Heart right ventricle (tissue), 16 donors: ENCODE measurements around the gene ENOX1. TPM values are rescaled to one million over a fixed set of nuclear protein-coding genes. Genes with fewer than 3 reads are reported as not detected.
"Not testable (repeated sequence)": the region's sequence is repeated elsewhere in the genome, so short reads cannot be mapped to it uniquely, and the experiment has no call there.

Source experiments
- ATAC-seq, 8 donors: fragments of 200-7000 bp; cut with Tn5 transposase; one replicate each; pipeline ENCODE4 v1.9.1; 2020; ENCODE audit warnings: mild to moderate bottlenecking in 8 of 8, moderate library complexity in 8 of 8, moderate number of reproducible peaks in 1 of 8
- DNase-seq, 2 donors: peaks; one replicate each; pipeline ENCODE4 v3.0.0-alpha.2; 2020
- H3K27ac ChIP-seq, 10 donors: fragments of 200-600 bp; sonication (generic) in 2 of 10; one replicate each; pipeline versions ENCODE4 v1.5.0 to v1.8.0; 2020 to 2022; ENCODE audit warnings: mild to moderate bottlenecking in 3 of 10
- H3K27me3 ChIP-seq, 7 donors: fragments of 200-600 bp; one replicate each; pipeline ENCODE4 v1.8.0; 2021 to 2022; ENCODE audit warnings: mild to moderate bottlenecking in 2 of 7
- H3K36me3 ChIP-seq, 9 donors: fragments of 200-600 bp; sonication (generic) in 1 of 9; one replicate each; pipeline versions ENCODE4 v1.5.0 to v1.8.0; 2020 to 2022; ENCODE audit warnings: mild to moderate bottlenecking in 2 of 9
- H3K4me1 ChIP-seq, 9 donors: fragments of 200-600 bp; sonication (generic) in 1 of 9; one replicate each; pipeline versions ENCODE4 v1.5.0 to v1.8.0; 2020 to 2022; ENCODE audit warnings: mild to moderate bottlenecking in 4 of 9
- H3K4me3 ChIP-seq, 10 donors: fragments of 200-600 bp; sonication (generic) in 2 of 10; one replicate each; pipeline versions ENCODE4 v1.5.0 to v1.8.0; 2020 to 2022; ENCODE audit warnings: mild to moderate bottlenecking in 7 of 10, moderate library complexity in 2 of 10
- H3K9me3 ChIP-seq, 11 donors: fragments of 200-600 bp in 10 of 11; sonication (generic) in 2 of 11; one replicate each; pipeline versions ENCODE4 v1.5.0 to v1.8.0; 2013 to 2022; ENCODE audit warnings: mild to moderate bottlenecking in 2 of 11, control low read depth in 1 of 11, moderate library complexity in 1 of 11
- WGBS, 2 donors: extraction: QIAGEN DNeasy Blood & Tissue Kit; methylation state at CpG; one replicate each; pipeline ENCODE4 v1.1.7; 2013; ENCODE audit warnings: inconsistent platforms in 1 of 2; 5-methylcytosine and 5-hydroxymethylcytosine counted together
- intact Hi-C, 10 donors: fragments of 100-400 bp; cut with DNase I; formaldehyde crosslinking; loops; one replicate each; pipeline versions ENCODE4 v1.11.1 to v1.14.2; 2022
- polyA plus RNA-seq, 2 donors: library from polyadenylated mRNA; stranded (reverse); fragments of 200-250 nt; gene quantifications; one replicate each; pipeline ENCODE4 v1.2.3, GENCODE V29; 2013
- total RNA-seq, 10 donors: library from RNA; stranded (reverse); fragmentation: NEBNext Ultra II Directional in 3 of 10; extraction: Animal tissue kit (Norgen Biotek cat#: 25700) in 3 of 10; gene quantifications; one replicate each; pipeline versions ENCODE4 v1.2.1 to v1.2.4, GENCODE V29; 2021 to 2023
- TF ChIP-seq, protein P1 (sequence below), 9 donors: fragments of 200-600 bp; sonication (generic) in 2 of 9; IDR thresholded peaks; one replicate each; pipeline versions ENCODE4 v1.5.0 to v1.8.0; 2021 to 2022; ENCODE audit warnings: antibody characterized with exemption in 9 of 9, mild to moderate bottlenecking in 5 of 9, moderate library complexity in 1 of 9
- donor health status: Arrhythmogenic right ventricular cardiomyopathy.
- donor health status: ischemic (EF 13 %, LVEDD 7.1; RV severe dilation, severe dysfunction).
- donor health status: healthy with polysubstance abuse.
- donor health status: DM: no; HTN: yes; CAD: no.
- donor health status: DM: no; HTN: no; CAD: no.
- donor health status: ischemic (EF 25% LVEDD 6.9; RV normal size, moderate dysfunction).
- donor health status: ischemic (EF 25% LVEDD 5.7; RV mildly dilated, moderate dysfunction).
- donor health status: healthy.
- donor health status: DM: yes; HTN: yes; CAD: no.
- donor health status: Ischemic cardiomyopathy.
- donor health status: ischemic (EF 35%, LVEDD 5.7; RV mildly dilated, moderate dysfunction).
- donor health status: nonischemic (EF 11% LVEDD 7.7; RV severe dilation, severe dysfunction).
- donor health status: DM: yes; HTN: yes; CAD: no.
- donor health status: PGD.
- donor health status: ischemic (EF 29% LVEDD 5.4; RV normal size, mild dysfunction).
- donor health status: nonischemic (EF 23%, LVEDD 6.1; RV moderate dilation, normal function).

The ENOX1 gene
- total and polyA plus RNA-seq, 12 donors, result 2.0 to 10.4 (median 7.1) TPM

DNA sequence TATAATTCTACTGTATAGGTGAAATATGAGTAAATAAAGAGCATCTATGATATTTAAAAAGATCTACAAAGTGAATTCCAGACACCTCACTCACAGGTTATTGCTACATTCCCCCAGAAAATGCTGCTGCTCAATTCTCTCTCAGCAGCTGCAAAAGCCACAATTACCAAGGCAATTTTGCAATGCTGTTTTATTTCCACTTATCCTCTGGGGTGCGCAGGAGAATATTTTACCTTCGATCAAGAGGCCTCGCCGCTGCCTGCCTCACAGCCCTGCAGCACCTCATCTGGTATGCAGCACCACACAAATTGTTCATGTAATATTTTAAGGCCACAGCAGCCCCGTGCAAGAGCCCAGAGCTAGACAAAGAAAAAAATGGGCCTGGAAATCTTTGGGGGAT, 430.2 kb downstream of the ENOX1 start:
- DNase-seq (no peak), ATAC-seq (no peak)
- 74 to 79% methylated on average over 5 of the region's 5 CpGs for WGBS, 2 donors
- H3K36me3 ChIP-seq, result no peaks in the 10 kb centered on the region
- H3K27me3 ChIP-seq, result no peaks in the 10 kb centered on the region
- TF ChIP-seq, protein P1, sequence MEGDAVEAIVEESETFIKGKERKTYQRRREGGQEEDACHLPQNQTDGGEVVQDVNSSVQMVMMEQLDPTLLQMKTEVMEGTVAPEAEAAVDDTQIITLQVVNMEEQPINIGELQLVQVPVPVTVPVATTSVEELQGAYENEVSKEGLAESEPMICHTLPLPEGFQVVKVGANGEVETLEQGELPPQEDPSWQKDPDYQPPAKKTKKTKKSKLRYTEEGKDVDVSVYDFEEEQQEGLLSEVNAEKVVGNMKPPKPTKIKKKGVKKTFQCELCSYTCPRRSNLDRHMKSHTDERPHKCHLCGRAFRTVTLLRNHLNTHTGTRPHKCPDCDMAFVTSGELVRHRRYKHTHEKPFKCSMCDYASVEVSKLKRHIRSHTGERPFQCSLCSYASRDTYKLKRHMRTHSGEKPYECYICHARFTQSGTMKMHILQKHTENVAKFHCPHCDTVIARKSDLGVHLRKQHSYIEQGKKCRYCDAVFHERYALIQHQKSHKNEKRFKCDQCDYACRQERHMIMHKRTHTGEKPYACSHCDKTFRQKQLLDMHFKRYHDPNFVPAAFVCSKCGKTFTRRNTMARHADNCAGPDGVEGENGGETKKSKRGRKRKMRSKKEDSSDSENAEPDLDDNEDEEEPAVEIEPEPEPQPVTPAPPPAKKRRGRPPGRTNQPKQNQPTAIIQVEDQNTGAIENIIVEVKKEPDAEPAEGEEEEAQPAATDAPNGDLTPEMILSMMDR (IDR thresholded peaks at IDR 0.05), result no peak
- H3K4me3 ChIP-seq, result no peak overlapping the region
- peaks cover 0 to 22% (median 18%) of the 10 kb centered on the region in 9 donors for H3K4me1 ChIP-seq
- intact Hi-C loops, result no loop called here
- H3K27ac ChIP-seq, result peak overlapping the region in 6 of 10 donors; percentile 13 to 76 (median 66)
- no peaks in the 10 kb centered on the region for H3K9me3 ChIP-seq

DNA sequence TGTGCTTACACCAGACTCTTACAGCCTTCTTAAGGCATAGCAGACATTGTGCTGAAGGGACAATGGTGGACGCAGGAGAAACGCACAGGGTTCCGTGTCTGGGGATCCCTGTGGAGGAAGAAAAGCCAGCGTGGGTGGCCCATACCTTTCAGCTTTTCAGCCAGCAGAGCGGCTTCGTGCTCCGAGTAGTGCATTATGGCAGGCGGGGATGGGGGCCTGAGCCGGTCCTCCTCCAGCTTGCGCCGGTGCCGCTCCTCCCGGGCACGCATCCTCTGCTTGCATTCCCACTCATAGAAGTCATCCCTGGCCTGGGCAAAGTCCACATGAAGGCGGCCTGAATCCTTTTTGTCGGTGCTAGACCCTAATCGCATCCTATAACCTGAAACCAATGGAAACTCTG, 431.0 kb downstream of the ENOX1 start:
- WGBS, 2 donors, result 95 to 97% methylated on average over 17 of the region's 17 CpGs
- no peak for ATAC-seq
- no peak overlapping the region for H3K27ac ChIP-seq
- DNase-seq, result no peak
- H3K4me3 ChIP-seq, result no peak overlapping the region
- H3K4me1 ChIP-seq, result peaks cover 0 to 22% (median 18%) of the 10 kb centered on the region in 9 donors
- H3K36me3 ChIP-seq, result no peaks in the 10 kb centered on the region
- no peaks in the 10 kb centered on the region for H3K9me3 ChIP-seq
- no peaks in the 10 kb centered on the region for H3K27me3 ChIP-seq
- TF ChIP-seq, protein P1 (IDR thresholded peaks at IDR 0.05), result no peak
- intact Hi-C loops, result no loop called here

GRCh38 chr13:43354153-43354945, 432.4 kb downstream of the ENOX1 start:
- intact Hi-C loops, result no loop called here
- H3K4me1 ChIP-seq, result peaks cover 0 to 22% (median 18%) of the 10 kb centered on the region in 9 donors
- no peak for DNase-seq
- ATAC-seq, result no peak
- H3K4me3 ChIP-seq, result no peak overlapping the region
- H3K36me3 ChIP-seq, result no peaks in the 10 kb centered on the region
- WGBS, 2 donors, result 94 to 96% methylated on average over 3 of the region's 3 CpGs
- H3K27ac ChIP-seq, result no peak overlapping the region
- H3K9me3 ChIP-seq, result no peaks in the 10 kb centered on the region
- H3K27me3 ChIP-seq, result no peaks in the 10 kb centered on the region
- TF ChIP-seq, protein P1 (IDR thresholded peaks at IDR 0.05), result no peak

DNA sequence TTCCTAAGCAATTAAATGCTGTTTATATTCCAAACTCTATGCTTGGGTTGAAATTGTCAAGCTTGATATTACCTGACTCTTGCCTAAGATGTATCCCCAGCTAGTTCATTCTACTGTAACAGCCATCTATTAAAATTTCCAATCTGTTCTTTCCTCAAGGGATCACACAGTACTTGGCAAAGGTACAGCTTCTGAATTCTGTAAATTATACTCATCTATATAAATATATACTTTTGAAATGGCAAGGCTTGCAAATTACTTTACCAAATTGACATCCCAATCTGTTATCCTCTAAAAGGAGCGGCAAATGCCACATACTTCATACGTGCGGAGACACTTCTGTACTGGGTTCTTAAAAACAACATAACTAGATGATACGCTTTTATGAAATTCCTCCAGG, 433.1 kb downstream of the ENOX1 start:
- no peak overlapping the region for H3K27ac ChIP-seq
- no peaks in the 10 kb centered on the region for H3K36me3 ChIP-seq
- intact Hi-C loops, result no loop called here
- 97% methylated on average over 4 of the region's 4 CpGs for WGBS, 2 donors
- no peaks in the 10 kb centered on the region for H3K27me3 ChIP-seq
- H3K4me1 ChIP-seq, result peaks cover 0 to 22% (median 18%) of the 10 kb centered on the region in 9 donors
- ATAC-seq (no peak), DNase-seq (no peak)
- no peak overlapping the region for H3K4me3 ChIP-seq
- no peaks in the 10 kb centered on the region for H3K9me3 ChIP-seq
- TF ChIP-seq, protein P1 (IDR thresholded peaks at IDR 0.05), result no peak

GRCh38 chr13:43351612-43352011, 435.2 kb downstream of the ENOX1 start:
- 83 to 86% methylated on average over 3 of the region's 3 CpGs for WGBS, 2 donors
- not testable (repeated sequence) for ATAC-seq, H3K27ac ChIP-seq

More at GRCh38 chr13:43351612-43352011, 435.2 kb downstream of the ENOX1 start:
- H3K36me3 ChIP-seq, H3K4me1 ChIP-seq, H3K27me3 ChIP-seq, H3K4me3 ChIP-seq, H3K9me3 ChIP-seq, intact Hi-C loops, DNase-seq: not testable (repeated sequence)
